ENCODE data around the gene AASDHPPT.

DNA sequence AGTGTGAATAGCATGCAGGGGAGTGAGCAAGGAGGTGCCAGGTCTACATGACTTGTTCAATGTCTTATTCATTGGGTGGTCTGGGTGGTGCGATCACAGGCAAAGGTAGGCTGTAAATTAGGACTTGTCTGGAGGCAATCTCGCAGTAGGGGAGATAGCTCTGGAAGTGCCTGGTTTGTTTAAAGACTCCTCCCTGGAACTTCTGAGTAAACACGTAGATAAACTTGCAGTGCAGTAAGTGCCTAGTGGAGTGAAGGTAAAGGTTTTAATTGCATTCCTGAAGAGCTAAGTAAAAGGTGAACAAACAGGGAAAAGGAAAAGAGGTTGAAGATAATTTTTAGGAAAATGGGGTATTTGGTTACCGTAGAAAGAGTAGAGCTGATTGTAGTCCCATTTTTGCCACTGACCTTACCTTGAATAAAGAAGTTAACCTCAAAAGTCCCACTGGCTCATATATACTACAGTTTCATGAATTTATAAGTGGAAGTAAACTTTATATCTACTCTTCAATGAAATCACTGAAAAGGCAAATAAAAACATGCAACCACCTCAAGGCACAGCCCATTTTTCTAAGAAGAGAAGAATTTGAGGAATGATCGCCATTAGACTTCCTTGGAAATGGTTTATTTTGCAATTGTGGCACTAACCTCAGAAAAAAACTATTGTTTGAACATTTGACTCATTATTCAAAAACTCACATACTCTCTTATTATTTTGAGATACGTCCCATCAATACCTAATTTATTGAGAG lies 44.3 kb downstream of the AASDHPPT start:
- TF ChIP-seq EZH2 (IDR thresholded peaks at IDR 0.05; ENCODE audit: borderline replicate concordance): no peak
- TF ChIP-seq, protein P1, sequence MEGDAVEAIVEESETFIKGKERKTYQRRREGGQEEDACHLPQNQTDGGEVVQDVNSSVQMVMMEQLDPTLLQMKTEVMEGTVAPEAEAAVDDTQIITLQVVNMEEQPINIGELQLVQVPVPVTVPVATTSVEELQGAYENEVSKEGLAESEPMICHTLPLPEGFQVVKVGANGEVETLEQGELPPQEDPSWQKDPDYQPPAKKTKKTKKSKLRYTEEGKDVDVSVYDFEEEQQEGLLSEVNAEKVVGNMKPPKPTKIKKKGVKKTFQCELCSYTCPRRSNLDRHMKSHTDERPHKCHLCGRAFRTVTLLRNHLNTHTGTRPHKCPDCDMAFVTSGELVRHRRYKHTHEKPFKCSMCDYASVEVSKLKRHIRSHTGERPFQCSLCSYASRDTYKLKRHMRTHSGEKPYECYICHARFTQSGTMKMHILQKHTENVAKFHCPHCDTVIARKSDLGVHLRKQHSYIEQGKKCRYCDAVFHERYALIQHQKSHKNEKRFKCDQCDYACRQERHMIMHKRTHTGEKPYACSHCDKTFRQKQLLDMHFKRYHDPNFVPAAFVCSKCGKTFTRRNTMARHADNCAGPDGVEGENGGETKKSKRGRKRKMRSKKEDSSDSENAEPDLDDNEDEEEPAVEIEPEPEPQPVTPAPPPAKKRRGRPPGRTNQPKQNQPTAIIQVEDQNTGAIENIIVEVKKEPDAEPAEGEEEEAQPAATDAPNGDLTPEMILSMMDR (IDR thresholded peaks at IDR 0.05; ENCODE audit: poor library complexity): no peak

All from hepatocyte (in vitro differentiated cells).